Mesendoderm (in vitro differentiated cells): ENCODE measurements around the gene TBATA.
A peak's percentile ranks its signal among the peaks of the same experiment; 100 is the strongest.

ENCODE experiments used
- DNase-seq: peaks from one replicate; pipeline ENCODE4 v3.0.0; 2013
- H2AK5ac ChIP-seq: 2 replicates; pipeline ENCODE4 v1.6.1; 2013; ENCODE audit warnings: low read length, inconsistent platforms
- H2BK120ac ChIP-seq: 2 replicates; pipeline ENCODE4 v1.6.1; 2013; ENCODE audit warnings: low read depth, mild to moderate bottlenecking, low read length, moderate library complexity, mixed read lengths
- H2BK15ac ChIP-seq: replicated peaks from 2 replicates; pipeline ENCODE4 v1.6.1; 2013; ENCODE audit warnings: low read depth, mild to moderate bottlenecking, moderate library complexity
- H2BK5ac ChIP-seq: 2 replicates; pipeline ENCODE4 v1.6.1; 2013; ENCODE audit warnings: low read length, inconsistent platforms
- H3K18ac ChIP-seq: 2 replicates; pipeline ENCODE4 v1.6.1; 2013; ENCODE audit warnings: mild to moderate bottlenecking, low read length, mixed read lengths
- H3K23ac ChIP-seq: one replicate; pipeline ENCODE4 v1.6.1; 2013; ENCODE audit warnings: low read length
- H3K27ac ChIP-seq: 2 replicates; pipeline ENCODE4 v1.5.1; 2013; ENCODE audit warnings: low read depth, mild to moderate bottlenecking, inconsistent platforms, low read length, moderate library complexity
- H3K27me3 ChIP-seq: 2 replicates; pipeline ENCODE4 v1.6.1; 2013; ENCODE audit warnings: low read length, control low read depth, mild to moderate bottlenecking, inconsistent platforms; ENCODE audit not compliant: insufficient read depth, poor library complexity
- H3K36me3 ChIP-seq: 2 replicates; pipeline ENCODE4 v1.6.1; 2013; ENCODE audit warnings: low read length, inconsistent platforms; ENCODE audit not compliant: control insufficient read depth, insufficient read depth
- H3K4ac ChIP-seq: one replicate; pipeline ENCODE4 v1.6.1; 2013; ENCODE audit warnings: low read depth, mild to moderate bottlenecking, low read length, moderate library complexity
- H3K4me1 ChIP-seq: 2 replicates; pipeline ENCODE4 v1.6.1; 2013; ENCODE audit warnings: low read depth, low read length, inconsistent platforms; ENCODE audit not compliant: control insufficient read depth
- H3K4me2 ChIP-seq: 2 replicates; pipeline ENCODE4 v1.6.1; 2013; ENCODE audit warnings: low read length
- H3K4me3 ChIP-seq: 2 replicates; pipeline ENCODE4 v1.5.1; 2013; ENCODE audit warnings: mild to moderate bottlenecking, low read length
- H3K56ac ChIP-seq: one replicate; pipeline ENCODE4 v1.6.1; 2013; ENCODE audit warnings: low read length
- H3K79me1 ChIP-seq: 2 replicates; pipeline ENCODE4 v1.6.1; 2013; ENCODE audit warnings: low read length, inconsistent platforms
- H3K79me2 ChIP-seq: 2 replicates; pipeline ENCODE4 v1.6.1; 2013; ENCODE audit warnings: mild to moderate bottlenecking, low read length; ENCODE audit not compliant: control insufficient read depth, insufficient read depth
- H3K9ac ChIP-seq: 2 replicates; pipeline ENCODE4 v1.6.1; 2013; ENCODE audit warnings: low read length, inconsistent platforms
- H4K5ac ChIP-seq: one replicate; pipeline ENCODE4 v1.6.1; 2013; ENCODE audit warnings: low read length
- H4K8ac ChIP-seq: one replicate; pipeline ENCODE4 v1.6.1; 2013; ENCODE audit warnings: low read depth, mild to moderate bottlenecking, control low read depth, low read length, moderate library complexity
- WGBS: extraction: QIAGEN DNeasy Blood & Tissue Kit; methylation state at CpG from one replicate; pipeline ENCODE4 v1.1.7; 2013; ENCODE audit warnings: low lambda C conversion rate, missing lambda C conversion rate; ENCODE audit not compliant: insufficient coverage; ENCODE audit errors: extremely low coverage; 5-methylcytosine and 5-hydroxymethylcytosine counted together

Gene TBATA

DNA sequence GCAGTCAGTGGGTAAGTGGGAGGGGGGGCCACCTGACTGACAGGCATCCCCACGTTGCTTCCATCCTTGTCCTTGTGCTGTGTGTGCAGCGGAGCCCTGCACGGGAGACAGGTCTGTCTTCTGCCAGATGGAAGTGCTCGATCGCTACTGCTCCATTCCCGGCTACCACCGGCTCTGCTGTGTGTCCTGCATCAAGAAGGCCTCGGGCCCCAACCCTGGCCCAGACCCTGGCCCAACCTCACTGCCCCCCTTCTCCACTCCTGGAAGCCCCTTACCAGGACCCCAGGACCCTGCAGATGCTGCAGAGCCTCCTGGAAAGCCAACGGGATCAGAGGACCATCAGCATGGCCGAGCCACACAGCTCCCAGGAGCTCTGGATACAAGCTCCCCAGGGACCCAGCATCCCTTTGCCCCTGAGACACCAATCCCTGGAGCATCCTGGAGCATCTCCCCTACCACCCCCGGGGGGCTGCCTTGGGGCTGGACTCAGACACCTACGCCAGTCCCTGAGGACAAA, 24.8 kb downstream of the TBATA start:
- H3K4me3 ChIP-seq = no peak overlapping the region
- no peak overlapping the region for H2BK15ac ChIP-seq
- no peak for DNase-seq
- no peaks in the 10 kb centered on the region for H3K36me3 ChIP-seq
- peak overlapping the region; percentile 73 for H3K56ac ChIP-seq
- no peaks in the 10 kb centered on the region for H3K27me3 ChIP-seq
- peak overlapping the region; percentile 19 for H2BK120ac ChIP-seq
- peak overlapping the region; percentile 24 for H3K18ac ChIP-seq
- peaks cover 5% of the 10 kb centered on the region for H3K4me1 ChIP-seq
- WGBS = no CpG with 5 or more reads among the region's 12 CpGs
- H4K5ac ChIP-seq = no peak overlapping the region
- no peak overlapping the region for H2BK5ac ChIP-seq
- H3K79me1 ChIP-seq = no peaks in the 10 kb centered on the region
- H3K27ac ChIP-seq = no peak overlapping the region
- no peak overlapping the region for H4K8ac ChIP-seq
- no peak overlapping the region for H3K23ac ChIP-seq
- H3K79me2 ChIP-seq = no peaks in the 10 kb centered on the region
- no peak overlapping the region for H2AK5ac ChIP-seq
- peak overlapping the region; percentile 82 for H3K4ac ChIP-seq
- H3K9ac ChIP-seq = no peak overlapping the region
- H3K4me2 ChIP-seq = no peak overlapping the region

DNA sequence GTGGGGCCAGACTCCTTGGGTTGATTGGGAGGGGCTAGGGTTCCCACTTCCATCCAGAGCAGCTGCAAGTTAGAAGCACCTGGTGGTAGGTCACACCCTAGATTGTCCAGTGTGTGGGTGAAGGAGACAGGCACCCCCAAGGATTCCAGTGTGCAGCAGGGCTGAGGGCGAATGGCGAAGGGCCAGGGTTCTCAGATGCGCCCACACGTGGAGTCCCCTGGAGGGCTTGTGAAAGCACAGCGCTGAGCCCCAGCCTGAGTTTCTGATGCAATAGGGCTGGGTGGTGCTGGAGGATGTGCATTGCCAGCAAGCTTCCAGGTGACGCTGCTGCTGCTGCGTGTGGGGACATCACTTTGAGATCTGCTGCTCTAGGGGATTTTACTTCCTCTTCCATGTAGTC, 25.4 kb downstream of the TBATA start:
- H3K79me2 ChIP-seq = no peaks in the 10 kb centered on the region
- H3K23ac ChIP-seq = no peak overlapping the region
- H3K27ac ChIP-seq = peak overlapping the region; percentile 17
- no peak overlapping the region for H2BK15ac ChIP-seq
- no peak overlapping the region for H3K9ac ChIP-seq
- no peak overlapping the region for H2AK5ac ChIP-seq
- no peaks in the 10 kb centered on the region for H3K36me3 ChIP-seq
- no peaks in the 10 kb centered on the region for H3K79me1 ChIP-seq
- H3K4ac ChIP-seq = peak overlapping the region; percentile 44
- peaks cover 5% of the 10 kb centered on the region for H3K4me1 ChIP-seq
- peak; percentile 62 for DNase-seq
- peak overlapping the region; percentile 55 for H2BK120ac ChIP-seq
- WGBS = no CpG with 5 or more reads among the region's 7 CpGs
- peak overlapping the region; percentile 73 for H3K56ac ChIP-seq
- H3K4me2 ChIP-seq = no peak overlapping the region
- H3K18ac ChIP-seq = peak overlapping the region; percentile 72
- no peak overlapping the region for H3K4me3 ChIP-seq
- H3K27me3 ChIP-seq = no peaks in the 10 kb centered on the region
- H2BK5ac ChIP-seq = no peak overlapping the region
- no peak overlapping the region for H4K8ac ChIP-seq
- H4K5ac ChIP-seq = no peak overlapping the region

DNA sequence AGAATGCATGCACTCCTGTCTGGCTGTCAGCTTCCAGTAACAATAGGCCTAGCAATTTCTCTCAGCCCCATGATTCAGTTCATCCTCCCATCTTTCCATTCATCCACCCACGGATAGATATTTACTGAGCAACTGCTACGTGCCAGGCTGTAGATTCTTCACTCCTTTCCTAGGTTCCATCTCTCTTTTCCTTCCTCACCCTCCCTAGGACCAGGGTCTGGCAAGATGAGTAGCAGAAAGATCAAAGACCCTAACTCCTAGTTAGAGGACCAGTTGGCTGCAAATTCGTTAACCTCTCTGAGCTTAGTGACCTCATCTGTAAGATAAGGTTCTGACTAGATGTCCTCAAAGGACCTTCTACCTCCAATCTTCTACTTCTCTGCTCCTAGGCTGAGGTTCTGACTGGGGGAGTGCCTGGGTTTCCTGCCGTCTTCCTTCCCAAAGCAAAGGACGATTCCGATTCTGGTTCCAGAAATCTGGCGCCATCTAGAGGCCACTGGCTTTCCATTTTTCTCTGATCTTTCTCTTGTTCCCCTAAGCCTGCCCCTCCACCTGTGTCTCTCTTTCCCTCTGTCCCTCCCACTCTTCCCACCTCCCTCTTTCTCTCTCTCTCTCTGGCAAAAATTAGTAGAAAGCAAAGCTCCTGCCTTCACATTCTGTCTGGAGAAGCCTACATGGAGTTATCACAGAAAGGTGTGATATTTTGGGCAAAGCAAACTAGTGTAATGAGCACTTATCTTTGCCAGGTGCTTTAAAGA, 26.2 kb downstream of the TBATA start:
- Histone ChIP-seq H3K56ac (no peak overlapping the region), H2AK5ac (no peak overlapping the region), H3K4me1 (peaks cover 5% of the 10 kb centered on the region), H3K79me1 (no peaks in the 10 kb centered on the region), H3K79me2 (no peaks in the 10 kb centered on the region), H3K4ac (no peak overlapping the region), H4K5ac (no peak overlapping the region), H3K27me3 (no peaks in the 10 kb centered on the region), H2BK120ac (no peak overlapping the region), H3K36me3 (no peaks in the 10 kb centered on the region), H3K23ac (no peak overlapping the region), H2BK5ac (no peak overlapping the region), H3K4me3 (no peak overlapping the region), H3K9ac (no peak overlapping the region), H3K27ac (no peak overlapping the region), H2BK15ac (no peak overlapping the region), H4K8ac (no peak overlapping the region), H3K18ac (no peak overlapping the region), H3K4me2 (no peak overlapping the region)
- WGBS = no CpG with 5 or more reads among the region's 7 CpGs
- peak; percentile 91 for DNase-seq

DNA sequence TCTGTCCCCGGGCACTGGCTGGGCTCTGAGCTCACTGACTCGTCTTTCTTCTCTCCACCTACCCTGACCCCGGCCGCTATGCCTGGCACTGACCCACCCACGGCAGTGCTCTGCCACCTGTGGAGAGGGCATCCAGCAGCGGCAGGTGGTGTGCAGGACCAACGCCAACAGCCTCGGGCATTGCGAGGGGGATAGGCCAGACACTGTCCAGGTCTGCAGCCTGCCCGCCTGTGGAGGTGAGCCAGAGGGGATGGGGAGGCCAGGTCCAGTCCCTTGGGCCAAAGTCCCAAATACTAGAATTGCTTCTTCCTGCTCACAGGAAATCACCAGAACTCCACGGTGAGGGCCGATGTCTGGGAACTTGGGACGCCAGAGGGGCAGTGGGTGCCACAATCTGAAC, 27.3 kb downstream of the TBATA start:
- no peaks in the 10 kb centered on the region for H3K36me3 ChIP-seq
- H4K8ac ChIP-seq = no peak overlapping the region
- H3K4ac ChIP-seq = no peak overlapping the region
- H3K9ac ChIP-seq = no peak overlapping the region
- no peaks in the 10 kb centered on the region for H3K79me2 ChIP-seq
- no peak overlapping the region for H3K23ac ChIP-seq
- no peak overlapping the region for H4K5ac ChIP-seq
- WGBS = no CpG with 5 or more reads among the region's 13 CpGs
- H3K4me1 ChIP-seq = peaks cover 5% of the 10 kb centered on the region
- no peak overlapping the region for H3K56ac ChIP-seq
- no peak overlapping the region for H2BK15ac ChIP-seq
- H2BK5ac ChIP-seq = no peak overlapping the region
- H3K27me3 ChIP-seq = no peaks in the 10 kb centered on the region
- H3K27ac ChIP-seq = no peak overlapping the region
- no peak overlapping the region for H2BK120ac ChIP-seq
- no peaks in the 10 kb centered on the region for H3K79me1 ChIP-seq
- H3K4me2 ChIP-seq = no peak overlapping the region
- no peak overlapping the region for H3K4me3 ChIP-seq
- no peak overlapping the region for H3K18ac ChIP-seq
- no peak for DNase-seq
- no peak overlapping the region for H2AK5ac ChIP-seq

DNA sequence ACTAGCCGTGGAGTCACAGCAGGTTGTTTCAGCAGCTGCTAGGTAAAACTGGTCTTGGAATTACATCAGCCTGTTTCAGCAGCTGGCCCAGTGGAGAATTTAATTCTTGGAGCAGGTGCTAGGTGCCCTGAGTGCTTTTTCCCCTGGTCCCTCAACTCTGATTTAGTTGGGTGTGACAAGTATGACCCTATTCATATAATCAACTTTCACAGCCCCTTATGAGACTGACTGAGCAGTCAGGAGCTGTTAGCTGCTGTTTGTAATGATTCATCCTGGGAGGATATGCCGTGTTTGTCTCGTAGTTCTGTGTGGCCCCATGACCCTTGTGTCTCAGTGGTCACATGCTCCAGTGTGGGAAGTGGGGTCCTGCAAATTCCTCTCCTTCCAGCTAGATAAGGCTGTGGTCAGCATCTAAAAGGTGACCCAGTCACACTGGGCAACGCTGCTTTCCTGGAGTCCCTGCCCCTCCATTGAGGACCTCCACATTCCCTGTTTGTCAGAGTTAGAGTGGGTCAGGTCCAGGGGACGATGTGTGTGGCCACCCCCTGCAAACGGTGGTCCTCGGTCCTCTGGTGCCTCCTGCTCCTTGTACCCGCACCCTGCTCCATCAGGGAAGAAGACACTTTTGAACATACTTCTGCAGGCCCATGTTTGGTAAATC, 28.3 kb downstream of the TBATA start:
- no peak overlapping the region for H3K18ac ChIP-seq
- no peak overlapping the region for H3K4ac ChIP-seq

More for the DNA sequence above, 28.3 kb downstream of the TBATA start:
- Histone ChIP-seq H3K79me1 (no peaks in the 10 kb centered on the region), H3K23ac (no peak overlapping the region), H2BK120ac (no peak overlapping the region), H2BK5ac (no peak overlapping the region), H3K56ac (no peak overlapping the region), H2AK5ac (no peak overlapping the region), H3K27me3 (no peaks in the 10 kb centered on the region), H3K27ac (no peak overlapping the region), H3K9ac (no peak overlapping the region), H4K8ac (no peak overlapping the region), H3K36me3 (no peaks in the 10 kb centered on the region), H3K4me2 (no peak overlapping the region), H4K5ac (no peak overlapping the region), H3K4me3 (no peak overlapping the region), H2BK15ac (no peak overlapping the region), H3K4me1 (peaks cover 5% of the 10 kb centered on the region), H3K79me2 (no peaks in the 10 kb centered on the region)
- DNase-seq = no peak
- WGBS = no CpG with 5 or more reads among the region's 8 CpGs
